Body of pancreas (tissue), 4 donors: ENCODE results near the gene RAD54L. TPM values are rescaled to one million over a fixed set of nuclear protein-coding genes. Genes with fewer than 3 reads are reported as not detected.
"Not testable (repeated sequence)": the region's sequence is repeated elsewhere in the genome, so short reads cannot be mapped to it uniquely, and the experiment has no call there.

Source experiments
- ATAC-seq: fragments of 150-250 bp; one replicate; pipeline ENCODE4 v1.9.1; 2016
- DNase-seq, 4 donors: peaks; one replicate each; pipeline ENCODE4 v3.0.0-alpha.2; 2019
- H3K27ac ChIP-seq, 4 donors: fragments of 200-600 bp; sonication (generic); 1 replicate in 3 of 4; 2 replicates in 1 of 4; pipeline versions ENCODE4 v1.5.1 to v1.6.1; 2016 to 2019; ENCODE audit warnings: mild to moderate bottlenecking in 1 of 4, mixed read lengths in 1 of 4, moderate library complexity in 1 of 4
- H3K27me3 ChIP-seq, 2 donors: fragments of 200-600 bp; sonication (generic); one replicate each; pipeline ENCODE4 v1.6.0; 2016; ENCODE audit warnings: mild to moderate bottlenecking in 1 of 2
- H3K36me3 ChIP-seq, 2 donors: fragments of 200-600 bp; sonication (generic); replicated peaks in 1 of 2; 2 replicates each; pipeline ENCODE4 v1.5.1; 2016; ENCODE audit warnings: low read depth in 2 of 2; ENCODE audit not compliant: insufficient read depth in 1 of 2
- H3K4me1 ChIP-seq: fragments of 200-600 bp; sonication (generic); one replicate; pipeline ENCODE4 v1.6.0; 2016
- H3K4me3 ChIP-seq, 2 donors: fragments of 200-600 bp; sonication (generic); 1 replicate in 1 of 2; 2 replicates in 1 of 2; pipeline ENCODE4 v1.5.1; 2016 to 2019
- H3K9me3 ChIP-seq, 3 donors: fragments of 200-600 bp; sonication (generic); 1 replicate in 2 of 3; 2 replicates in 1 of 3; pipeline ENCODE4 v1.5.1; 2016
- POLR2A ChIP-seq, 3 donors: fragments of 450-650 bp; IDR thresholded peaks; one replicate each; pipeline ENCODE4 v1.6.1; 2016; ENCODE audit warnings: antibody characterized with exemption in 3 of 3, mild to moderate bottlenecking in 2 of 3
- WGBS, 2 donors: methylation state at CpG; one replicate each; pipeline ENCODE4 v1.1.5; 2017; 5-methylcytosine and 5-hydroxymethylcytosine counted together
- intact Hi-C: fragments of 100-400 bp; cut with DNase I; formaldehyde crosslinking; loops from one replicate; pipeline ENCODE4 v1.15.1; 2023
- total RNA-seq, 2 donors: library from RNA; depleted of rRNA; stranded (reverse); fragments of >200 nt; gene quantifications; one replicate each; pipeline ENCODE4 v1.1.0, GENCODE V29; 2016
- TF ChIP-seq, protein P1 (sequence below), 7 experiments: fragments of 450-650 bp in 4 of 7; fragments of 200-600 bp in 3 of 7; sonication (generic) in 3 of 7; IDR thresholded peaks; one replicate each; pipeline ENCODE4 v1.5.1; 2016 to 2019; ENCODE audit warnings: antibody characterized with exemption in 7 of 7

Gene RAD54L
- total RNA-seq, 2 donors from 2014 or later: under 0.01 TPM; not detected in 1

DNA sequence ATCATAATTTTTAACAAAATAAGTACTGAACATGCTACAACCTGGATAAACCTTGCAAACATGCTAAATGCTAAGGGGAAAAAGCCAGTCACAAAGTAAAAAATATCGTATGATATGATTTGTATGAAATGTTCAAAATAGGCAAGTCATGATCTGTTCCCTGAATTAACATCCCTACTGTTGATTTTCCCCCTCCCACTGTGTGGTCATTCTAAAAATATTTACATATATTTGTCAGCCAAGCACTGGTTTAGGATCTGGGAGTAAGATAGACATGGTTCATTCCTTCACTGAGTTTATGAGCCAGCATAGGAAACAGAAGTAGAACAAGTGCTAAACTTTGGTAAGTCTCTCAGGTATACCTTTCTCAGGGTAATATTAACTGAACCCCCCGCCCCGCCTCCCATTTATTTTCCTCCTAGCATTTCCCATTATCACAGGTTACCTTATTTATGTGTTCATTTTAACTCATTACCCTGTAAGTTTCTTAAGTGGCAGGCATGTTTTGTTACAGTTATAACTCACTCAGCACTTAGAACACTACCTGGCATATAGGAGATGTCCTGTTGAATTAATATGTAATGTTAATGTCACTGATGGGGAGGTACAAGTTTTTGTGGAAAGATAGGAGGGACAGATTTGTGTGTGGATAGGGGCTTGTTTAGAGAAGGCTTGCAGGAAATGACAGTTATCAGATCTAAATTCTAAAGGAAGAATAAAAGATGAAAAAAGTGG is 68.3 kb downstream of the RAD54L start:
- TF ChIP-seq, protein P1, sequence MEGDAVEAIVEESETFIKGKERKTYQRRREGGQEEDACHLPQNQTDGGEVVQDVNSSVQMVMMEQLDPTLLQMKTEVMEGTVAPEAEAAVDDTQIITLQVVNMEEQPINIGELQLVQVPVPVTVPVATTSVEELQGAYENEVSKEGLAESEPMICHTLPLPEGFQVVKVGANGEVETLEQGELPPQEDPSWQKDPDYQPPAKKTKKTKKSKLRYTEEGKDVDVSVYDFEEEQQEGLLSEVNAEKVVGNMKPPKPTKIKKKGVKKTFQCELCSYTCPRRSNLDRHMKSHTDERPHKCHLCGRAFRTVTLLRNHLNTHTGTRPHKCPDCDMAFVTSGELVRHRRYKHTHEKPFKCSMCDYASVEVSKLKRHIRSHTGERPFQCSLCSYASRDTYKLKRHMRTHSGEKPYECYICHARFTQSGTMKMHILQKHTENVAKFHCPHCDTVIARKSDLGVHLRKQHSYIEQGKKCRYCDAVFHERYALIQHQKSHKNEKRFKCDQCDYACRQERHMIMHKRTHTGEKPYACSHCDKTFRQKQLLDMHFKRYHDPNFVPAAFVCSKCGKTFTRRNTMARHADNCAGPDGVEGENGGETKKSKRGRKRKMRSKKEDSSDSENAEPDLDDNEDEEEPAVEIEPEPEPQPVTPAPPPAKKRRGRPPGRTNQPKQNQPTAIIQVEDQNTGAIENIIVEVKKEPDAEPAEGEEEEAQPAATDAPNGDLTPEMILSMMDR (IDR thresholded peaks at IDR 0.05): no peak
- no peak for TF ChIP-seq POLR2A (IDR thresholded peaks at IDR 0.05)
- peaks cover 5 to 18% of the 10 kb centered on the region in 2 donors for H3K36me3 ChIP-seq
- DNase-seq (no peak), ATAC-seq (no peak)
- no peaks in the 10 kb centered on the region for H3K27me3 ChIP-seq
- intact Hi-C loops: no loop called here
- no peak overlapping the region for H3K4me3 ChIP-seq
- no peaks in the 10 kb centered on the region for H3K9me3 ChIP-seq
- WGBS, 2 donors: 92 to 94% methylated on average over 3 of the region's 3 CpGs
- H3K4me1 ChIP-seq: no peaks in the 10 kb centered on the region
- H3K27ac ChIP-seq: no peak overlapping the region

DNA sequence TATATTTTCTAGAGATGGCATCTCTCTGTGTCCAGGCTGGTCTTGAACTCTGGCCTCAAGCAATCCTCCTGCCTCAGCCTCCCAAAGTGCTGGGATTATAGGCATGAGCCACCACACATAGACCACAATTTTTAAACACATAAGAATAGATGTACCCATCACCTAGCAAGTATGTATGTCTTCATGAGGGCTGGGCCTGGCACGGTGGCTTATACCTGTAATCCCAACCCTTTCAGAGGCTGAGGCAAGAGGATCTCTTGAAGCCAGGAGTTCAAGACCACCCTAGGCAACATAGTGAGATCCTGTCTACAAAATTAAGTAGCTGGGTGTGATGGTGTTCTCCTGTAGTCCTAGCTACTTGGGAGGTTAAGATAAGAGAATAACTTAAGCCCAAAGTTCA is 69.8 kb downstream of the RAD54L start:
- no peak overlapping the region for H3K4me3 ChIP-seq
- ATAC-seq: no peak
- intact Hi-C loops: no loop called here
- no peak overlapping the region for H3K27ac ChIP-seq
- WGBS, 2 donors: 86 to 100% methylated on average over 1 of the region's 1 CpG
- DNase-seq: no peak
- no peaks in the 10 kb centered on the region for H3K9me3 ChIP-seq
- H3K36me3 ChIP-seq: peaks cover under 1 to 13% of the 10 kb centered on the region in 2 donors
- no peaks in the 10 kb centered on the region for H3K27me3 ChIP-seq
- TF ChIP-seq POLR2A (IDR thresholded peaks at IDR 0.05): no peak
- TF ChIP-seq, protein P1 (IDR thresholded peaks at IDR 0.05): no peak
- no peaks in the 10 kb centered on the region for H3K4me1 ChIP-seq

DNA sequence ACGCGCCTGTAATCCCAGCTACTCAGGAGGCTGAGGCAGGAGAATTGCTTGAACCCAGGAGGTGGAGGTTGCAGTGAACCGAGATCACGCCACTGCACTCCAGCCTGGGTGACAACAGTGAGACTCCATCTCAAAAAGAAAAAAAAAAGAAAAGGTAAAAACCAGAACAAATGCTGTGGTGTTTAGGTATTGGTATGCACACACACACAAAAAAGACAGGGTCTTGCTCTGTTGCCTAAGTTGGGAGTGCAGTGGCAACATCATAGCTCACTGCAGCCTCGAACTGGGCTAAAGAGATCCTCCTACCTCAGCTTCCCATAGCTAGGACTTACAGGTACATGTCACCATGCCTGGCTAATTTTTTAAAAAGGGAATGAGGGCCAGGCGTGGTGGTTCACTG is 71.7 kb downstream of the RAD54L start:
- H3K27me3 ChIP-seq, H3K4me1 ChIP-seq, H3K9me3 ChIP-seq, intact Hi-C loops, ATAC-seq, DNase-seq, H3K36me3 ChIP-seq, H3K4me3 ChIP-seq, H3K27ac ChIP-seq: not testable (repeated sequence)
- WGBS, 2 donors: 92 to 98% methylated on average over 6 of the region's 6 CpGs

DNA sequence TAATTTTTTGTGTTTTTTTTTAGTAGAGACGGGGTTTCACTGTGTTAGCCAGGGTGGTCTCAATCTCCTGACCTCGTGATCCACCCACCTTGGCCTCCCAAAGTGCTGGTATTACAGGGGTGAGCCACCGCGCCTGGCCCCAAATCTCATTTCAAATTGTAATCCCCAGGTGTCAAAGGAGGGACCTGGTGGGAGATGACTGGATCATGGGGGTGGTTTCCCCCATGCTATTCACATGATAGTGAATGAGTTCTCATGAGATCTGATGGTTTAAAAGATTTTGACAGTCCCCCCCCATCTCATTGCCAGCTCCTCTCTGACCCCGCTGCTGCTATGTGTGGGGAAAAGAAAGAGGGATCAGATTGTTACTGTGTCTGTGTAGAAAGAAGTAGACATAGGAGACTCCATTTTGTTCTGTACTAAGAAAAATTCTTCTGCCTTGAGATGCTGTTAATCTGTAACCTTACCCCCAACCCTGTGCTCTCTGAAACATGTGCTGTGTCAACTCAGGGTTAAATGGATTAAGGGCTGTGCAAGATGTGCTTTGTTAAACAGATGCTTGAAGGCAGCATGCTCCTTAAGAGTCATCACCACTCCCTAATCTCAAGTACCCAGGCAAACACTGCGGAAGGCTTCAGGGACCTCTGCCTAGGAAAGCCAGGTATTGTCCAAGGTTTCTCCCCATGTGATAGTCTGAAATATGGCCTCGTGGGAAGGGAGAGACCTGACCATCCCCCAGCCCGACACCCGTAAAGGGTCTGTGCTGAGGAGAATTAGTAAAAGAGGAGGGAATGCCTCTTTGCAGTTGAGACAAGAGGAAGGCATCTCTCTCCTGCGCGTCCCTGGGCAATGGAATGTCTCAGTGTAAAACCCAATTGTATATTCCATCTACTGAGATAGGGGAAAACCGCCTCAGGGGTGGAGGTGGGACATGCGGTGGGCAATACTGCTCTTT is 72.7 kb downstream of the RAD54L start:
- H3K4me3 ChIP-seq, DNase-seq, H3K36me3 ChIP-seq, intact Hi-C loops, ATAC-seq, H3K9me3 ChIP-seq, H3K27me3 ChIP-seq, H3K27ac ChIP-seq, H3K4me1 ChIP-seq: not testable (repeated sequence)
- WGBS, 2 donors: 76 to 84% methylated on average over 9 to 13 of the region's 13 CpGs

DNA sequence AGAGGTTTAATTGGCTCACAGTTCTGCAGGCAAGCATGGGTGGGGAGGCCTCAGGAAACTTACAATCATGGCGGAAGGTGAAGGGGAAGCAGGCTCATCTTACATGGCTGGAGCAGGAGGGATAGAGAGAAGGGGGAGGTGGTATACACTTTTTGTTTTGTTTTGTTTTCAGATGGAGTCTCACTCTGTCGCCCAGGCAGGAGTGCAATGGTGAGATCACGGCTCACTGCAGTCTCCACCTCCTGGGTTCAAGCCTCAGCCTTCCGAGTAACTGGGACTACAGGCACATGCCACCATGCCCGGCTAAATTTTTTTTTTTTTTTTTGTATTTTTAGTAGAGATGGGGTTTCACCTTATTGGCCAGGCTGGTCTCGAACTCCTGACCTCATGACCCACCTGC is 74.6 kb downstream of the RAD54L start:
- H3K4me1 ChIP-seq, H3K4me3 ChIP-seq, H3K27me3 ChIP-seq, H3K36me3 ChIP-seq, H3K9me3 ChIP-seq, ATAC-seq, intact Hi-C loops, DNase-seq, H3K27ac ChIP-seq: not testable (repeated sequence)
- WGBS, 2 donors: 88% methylated on average over 6 of the region's 6 CpGs

DNA sequence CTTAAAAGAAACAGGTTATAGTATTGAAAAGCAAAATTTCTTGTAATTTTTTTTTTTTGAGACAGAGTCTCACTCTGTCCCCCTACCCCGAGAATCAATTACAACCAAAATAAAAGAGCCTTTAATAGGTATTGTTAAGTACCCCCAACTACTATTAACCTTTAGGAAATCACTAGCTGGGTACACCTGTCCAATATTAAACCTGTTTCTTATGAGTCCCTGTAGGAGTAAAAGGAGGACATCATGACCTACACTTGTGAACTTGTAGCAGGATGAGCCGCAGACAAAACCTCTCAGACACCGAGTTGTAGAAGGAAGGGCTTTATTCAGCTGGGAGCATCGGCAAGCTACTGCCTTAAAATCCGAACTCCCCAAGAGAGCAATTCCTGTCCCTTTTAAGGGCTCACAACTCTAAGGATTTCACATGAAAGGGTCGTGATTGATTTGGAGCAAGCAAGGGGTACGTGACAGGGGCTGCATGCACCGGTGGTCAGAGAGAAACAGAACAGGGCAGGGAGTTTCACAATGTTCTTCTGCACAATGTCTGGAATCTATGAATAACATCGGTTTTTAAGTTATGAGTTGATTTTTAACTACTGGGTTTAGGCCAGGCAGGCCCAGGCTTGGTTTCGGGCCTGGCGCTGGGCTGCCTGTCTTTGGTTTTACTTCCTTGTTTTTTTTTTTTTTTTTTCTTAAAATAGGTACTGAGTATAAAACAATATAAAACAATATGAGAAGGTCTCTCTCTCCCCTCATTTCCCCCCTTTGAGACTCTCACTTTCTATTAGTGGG is 77.9 kb downstream of the RAD54L start:
- DNase-seq, H3K27ac ChIP-seq, H3K27me3 ChIP-seq, H3K4me1 ChIP-seq, intact Hi-C loops, H3K36me3 ChIP-seq, H3K4me3 ChIP-seq, ATAC-seq, H3K9me3 ChIP-seq: not testable (repeated sequence)
- WGBS, 2 donors: 86 to 87% methylated on average over 11 of the region's 11 CpGs

Other genes with a start within 250 kb of the RAD54L start
- 10 to 100 TPM in 1 of 2 donors, 1 to 10 TPM in 1; 6.2 to 12.9 TPM for gene PIK3R3, start 115.1 kb upstream of the RAD54L start, total RNA-seq
- gene TSPAN1, start 72.7 kb upstream of the RAD54L start, total RNA-seq: 1 to 10 TPM in 1 of 2 donors, under 1 TPM in 1; 0.66 to 5.2 TPM
- not detected for gene P3R3URF, start 71.3 kb upstream of the RAD54L start, total RNA-seq
- gene POMGNT1, start 49.3 kb upstream of the RAD54L start, total RNA-seq: 10 to 100 TPM; 31.9 to 36.3 TPM
- gene LURAP1, start 44.4 kb upstream of the RAD54L start, total RNA-seq: 1 to 10 TPM in 1 of 2 donors, not detected in 1; 1.6 TPM
- 10 to 100 TPM; 36.6 to 59.0 TPM for gene LRRC41, start 55.9 kb downstream of the RAD54L start, total RNA-seq
- gene UQCRH, start 55.9 kb downstream of the RAD54L start, total RNA-seq: 100 to 1,000 TPM in 1 of 2 donors, 10 to 100 TPM in 1; 92.4 to 195 TPM
- gene NSUN4, start 93.0 kb downstream of the RAD54L start, total RNA-seq: 10 to 100 TPM; 15.6 to 26.0 TPM
- gene FAAH, start 146.6 kb downstream of the RAD54L start, total RNA-seq: 10 to 100 TPM; 47.0 to 86.4 TPM
- not detected for gene DMBX1, start 242.1 kb downstream of the RAD54L start, total RNA-seq